ENCODE data around the gene TP53RK. TPM values are rescaled to one million over a fixed set of nuclear protein-coding genes. Genes with fewer than 3 reads are reported as not detected.

The TP53RK gene
- total and polyA plus RNA-seq, 2 of the 13 experiments (the other 11 are each of a cell fraction or from before 2014, with no cell fraction given), result 12.9 to 25.5 TPM

GRCh38 chr20:46666818-46667515, 22.3 kb downstream of the TP53RK start (continued):
- TF ChIP-seq NPAS2 (CRISPR knock-in tag; IDR thresholded peaks at IDR 0.05; ENCODE audit: borderline replicate concordance), result no peak
- no peak for TF ChIP-seq ZNF280B (CRISPR knock-in tag; IDR thresholded peaks at IDR 0.05; ENCODE audit: borderline replicate concordance)
- TF ChIP-seq FOXP1 (IDR thresholded peaks at IDR 0.05), result peak; percentile 94
- peak; percentile 99 for TF ChIP-seq FOXP1 (CRISPR knock-in tag; IDR thresholded peaks at IDR 0.05)
- TF ChIP-seq ZNF44 (CRISPR knock-in tag; IDR thresholded peaks at IDR 0.05), result peak; percentile 98
- no peak for TF ChIP-seq ZFP36 (IDR thresholded peaks at IDR 0.05; ENCODE audit: borderline replicate concordance, low read depth, low read length, partially characterized antibody)
- peak; percentile 94 for TF ChIP-seq RFXANK (CRISPR knock-in tag; IDR thresholded peaks at IDR 0.05)
- TF ChIP-seq ZNF430 (CRISPR knock-in tag; IDR thresholded peaks at IDR 0.05), result peak; percentile 97; the same call in 1 of the 2 replicates
- no peak for TF ChIP-seq ZNF839 (CRISPR knock-in tag; IDR thresholded peaks at IDR 0.05; ENCODE audit: borderline replicate concordance)
- TF ChIP-seq ZNF354B (CRISPR knock-in tag; IDR thresholded peaks at IDR 0.05), result peak; percentile 76; the same call in 1 of the 2 replicates
- TF ChIP-seq POLR2G (IDR thresholded peaks at IDR 0.05; ENCODE audit: low read depth, low read length), result no peak
- peak; percentile 100 for TF ChIP-seq MED13 (CRISPR knock-in tag; IDR thresholded peaks at IDR 0.05)
- TF ChIP-seq PRMT3 (CRISPR knock-in tag; IDR thresholded peaks at IDR 0.05; ENCODE audit: borderline replicate concordance, low read depth), result 0 out of 2 replicates have a peak, but pooled peaks have one; percentile 17
- no peak; the same call in 1 of the 2 replicates for TF ChIP-seq SAFB2 (CRISPR knock-in tag; IDR thresholded peaks at IDR 0.05; ENCODE audit: borderline replicate concordance, low read depth)
- TF ChIP-seq IRF1 (CRISPR knock-in tag; IDR thresholded peaks at IDR 0.05; ENCODE audit: low read depth), result no peak
- peak; percentile 97; the same call in 1 of the 2 replicates for TF ChIP-seq MAF1 (CRISPR knock-in tag; IDR thresholded peaks at IDR 0.05; ENCODE audit: borderline replicate concordance)
- peak; percentile 100 for TF ChIP-seq CEBPG (CRISPR knock-in tag; IDR thresholded peaks at IDR 0.05)
- TF ChIP-seq ZNF382 (CRISPR knock-in tag; IDR thresholded peaks at IDR 0.05; ENCODE audit: borderline replicate concordance), result no peak
- peak; percentile 100 for TF ChIP-seq PHF21A (CRISPR knock-in tag; IDR thresholded peaks at IDR 0.05)
- no peak for TF ChIP-seq ZNF225 (CRISPR knock-in tag; IDR thresholded peaks at IDR 0.05)
- TF ChIP-seq RXRB (CRISPR knock-in tag; IDR thresholded peaks at IDR 0.05; ENCODE audit: borderline replicate concordance), result peak; percentile 100
- TF ChIP-seq ZBTB26 (CRISPR knock-in tag; IDR thresholded peaks at IDR 0.05; ENCODE audit: borderline replicate concordance), result peak; percentile 100
- TF ChIP-seq ZBTB3 (CRISPR knock-in tag; IDR thresholded peaks at IDR 0.05; ENCODE audit: borderline replicate concordance, low read depth), result peak; percentile 98; the same call in 1 of the 2 replicates
- no peak for TF ChIP-seq SP4 (CRISPR knock-in tag; IDR thresholded peaks at IDR 0.05)
- peak; percentile 85; the same call in 1 of the 2 replicates for TF ChIP-seq ZNF460 (CRISPR knock-in tag; IDR thresholded peaks at IDR 0.05; ENCODE audit: borderline replicate concordance)
- TF ChIP-seq ATM (IDR thresholded peaks at IDR 0.05; ENCODE audit: borderline replicate concordance), result no peak
- TF ChIP-seq ZNF34 (CRISPR knock-in tag; IDR thresholded peaks at IDR 0.05; ENCODE audit: borderline replicate concordance), result peak; percentile 93; the same call in 1 of the 2 replicates

All from HepG2 (cell line).